Measurements from ENCODE around the gene MS4A18.

DNA sequence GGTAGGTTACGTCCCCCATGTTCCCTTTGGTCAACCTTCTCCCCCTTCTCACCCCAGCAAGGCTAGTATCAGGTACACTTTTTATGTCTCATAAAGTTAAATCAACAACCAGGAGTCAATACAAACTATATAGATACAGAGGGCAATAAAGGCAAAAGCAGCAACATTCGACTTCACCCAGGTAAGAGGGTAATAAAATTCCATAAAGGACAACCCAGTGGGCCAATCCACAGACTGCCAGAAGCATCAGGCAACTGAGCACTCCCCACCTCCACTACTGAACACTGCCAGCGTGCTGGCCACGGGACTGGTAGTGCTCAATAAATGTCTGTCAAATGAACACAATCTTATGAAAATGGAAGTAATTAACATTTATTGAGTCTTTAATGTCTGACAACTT lies 5.1 kb upstream of the MS4A18 start:
- TF ChIP-seq, protein P1, sequence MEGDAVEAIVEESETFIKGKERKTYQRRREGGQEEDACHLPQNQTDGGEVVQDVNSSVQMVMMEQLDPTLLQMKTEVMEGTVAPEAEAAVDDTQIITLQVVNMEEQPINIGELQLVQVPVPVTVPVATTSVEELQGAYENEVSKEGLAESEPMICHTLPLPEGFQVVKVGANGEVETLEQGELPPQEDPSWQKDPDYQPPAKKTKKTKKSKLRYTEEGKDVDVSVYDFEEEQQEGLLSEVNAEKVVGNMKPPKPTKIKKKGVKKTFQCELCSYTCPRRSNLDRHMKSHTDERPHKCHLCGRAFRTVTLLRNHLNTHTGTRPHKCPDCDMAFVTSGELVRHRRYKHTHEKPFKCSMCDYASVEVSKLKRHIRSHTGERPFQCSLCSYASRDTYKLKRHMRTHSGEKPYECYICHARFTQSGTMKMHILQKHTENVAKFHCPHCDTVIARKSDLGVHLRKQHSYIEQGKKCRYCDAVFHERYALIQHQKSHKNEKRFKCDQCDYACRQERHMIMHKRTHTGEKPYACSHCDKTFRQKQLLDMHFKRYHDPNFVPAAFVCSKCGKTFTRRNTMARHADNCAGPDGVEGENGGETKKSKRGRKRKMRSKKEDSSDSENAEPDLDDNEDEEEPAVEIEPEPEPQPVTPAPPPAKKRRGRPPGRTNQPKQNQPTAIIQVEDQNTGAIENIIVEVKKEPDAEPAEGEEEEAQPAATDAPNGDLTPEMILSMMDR (IDR thresholded peaks at IDR 0.05) = no peak
- no peak for TF ChIP-seq POLR2A (IDR thresholded peaks at IDR 0.05)
